Astrocyte of the cerebellum (primary cell): Measurements from ENCODE around the gene UBAC1.

Experiments
- DNase-seq: peaks from one replicate; pipeline ENCODE4 v3.0.0-alpha.2; 2011; ENCODE audit warnings: low read depth
- H3K4me3 ChIP-seq: 2 replicates; pipeline ENCODE4 v1.5.1; 2011; ENCODE audit warnings: mild to moderate bottlenecking, low read depth, low read length, moderate library complexity
- in situ Hi-C: cut with HindIII; loops from 2 replicates; pipeline ENCODE4 v1.10.0; 2017; ENCODE audit warnings: low sequenced_read_pairs
- TF ChIP-seq, protein P1 (sequence below): IDR thresholded peaks from 2 replicates; pipeline ENCODE4 v1.5.1; 2012; ENCODE audit warnings: low read length, low read depth, moderate library complexity, mild to moderate bottlenecking; ENCODE audit errors: missing control alignments

Gene UBAC1

DNA sequence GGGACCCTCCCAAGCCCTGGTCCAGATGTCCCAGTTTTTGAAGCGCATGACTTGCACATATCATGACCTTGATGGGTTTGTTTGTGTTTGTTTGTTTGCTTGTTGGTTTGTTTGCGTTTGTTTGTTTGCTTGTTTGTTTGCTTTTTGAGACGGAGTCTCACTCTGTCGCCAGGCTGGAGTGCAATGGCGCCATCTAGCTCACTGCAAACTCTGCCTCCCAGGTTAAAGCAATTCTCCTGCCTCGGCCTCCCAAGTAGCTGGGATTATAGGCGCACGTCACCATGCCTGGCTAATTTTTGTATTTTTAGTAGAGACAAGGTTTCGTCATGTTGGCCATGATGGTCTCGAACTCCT is 13.0 kb upstream of the UBAC1 start:
- DNase-seq = no peak
- TF ChIP-seq, protein P1, sequence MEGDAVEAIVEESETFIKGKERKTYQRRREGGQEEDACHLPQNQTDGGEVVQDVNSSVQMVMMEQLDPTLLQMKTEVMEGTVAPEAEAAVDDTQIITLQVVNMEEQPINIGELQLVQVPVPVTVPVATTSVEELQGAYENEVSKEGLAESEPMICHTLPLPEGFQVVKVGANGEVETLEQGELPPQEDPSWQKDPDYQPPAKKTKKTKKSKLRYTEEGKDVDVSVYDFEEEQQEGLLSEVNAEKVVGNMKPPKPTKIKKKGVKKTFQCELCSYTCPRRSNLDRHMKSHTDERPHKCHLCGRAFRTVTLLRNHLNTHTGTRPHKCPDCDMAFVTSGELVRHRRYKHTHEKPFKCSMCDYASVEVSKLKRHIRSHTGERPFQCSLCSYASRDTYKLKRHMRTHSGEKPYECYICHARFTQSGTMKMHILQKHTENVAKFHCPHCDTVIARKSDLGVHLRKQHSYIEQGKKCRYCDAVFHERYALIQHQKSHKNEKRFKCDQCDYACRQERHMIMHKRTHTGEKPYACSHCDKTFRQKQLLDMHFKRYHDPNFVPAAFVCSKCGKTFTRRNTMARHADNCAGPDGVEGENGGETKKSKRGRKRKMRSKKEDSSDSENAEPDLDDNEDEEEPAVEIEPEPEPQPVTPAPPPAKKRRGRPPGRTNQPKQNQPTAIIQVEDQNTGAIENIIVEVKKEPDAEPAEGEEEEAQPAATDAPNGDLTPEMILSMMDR = no peak
- in situ Hi-C loops = no loop called here
- H3K4me3 ChIP-seq = no peak overlapping the region

DNA sequence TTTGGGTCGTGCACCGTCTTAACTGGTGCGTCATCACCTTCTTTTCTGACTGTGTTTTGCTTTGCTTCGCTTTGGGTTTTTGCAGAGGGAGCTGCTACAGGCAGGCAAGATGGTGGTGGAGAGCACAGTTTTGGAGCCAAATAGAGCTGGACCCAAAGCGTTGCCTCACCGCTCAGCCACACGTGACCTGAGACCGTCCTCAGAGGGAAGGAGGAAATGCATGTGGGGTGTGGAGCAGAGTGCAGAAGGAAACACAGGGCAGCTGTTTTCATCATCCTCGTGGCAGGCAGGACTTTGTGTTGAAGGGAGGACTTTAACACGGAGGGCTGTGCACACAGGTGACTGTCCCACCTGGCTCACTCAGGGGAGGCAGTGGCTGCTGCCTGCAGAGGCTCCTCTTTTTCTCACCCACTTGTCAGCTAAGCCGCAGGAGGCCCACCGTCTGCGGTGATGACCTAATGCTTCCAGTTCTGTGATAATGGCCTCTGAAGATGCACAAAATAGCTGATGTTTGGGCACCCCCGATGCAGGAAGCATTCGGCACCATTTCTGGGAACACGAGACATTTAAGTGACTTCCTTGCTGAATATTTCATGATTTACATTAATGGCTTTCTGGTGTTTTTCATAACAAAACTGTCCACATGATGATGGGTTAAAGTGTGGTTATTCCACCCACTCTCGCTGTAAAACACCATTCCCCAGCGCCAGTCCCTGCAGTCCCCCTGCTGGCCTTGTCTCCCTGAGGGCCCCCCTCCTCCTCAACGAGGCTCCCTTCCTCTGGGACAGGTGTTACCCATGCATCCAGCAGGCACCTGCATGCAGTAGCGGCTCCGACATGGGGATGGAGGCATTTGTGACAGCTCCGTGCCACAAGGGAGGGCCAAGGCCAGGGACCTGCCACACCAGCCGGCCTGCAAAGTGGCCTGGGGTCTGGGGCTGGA is 12.4 kb upstream of the UBAC1 start:
- TF ChIP-seq, protein P1 = no peak
- no peak overlapping the region for H3K4me3 ChIP-seq
- in situ Hi-C loops = no loop called here
- DNase-seq = no peak

DNA sequence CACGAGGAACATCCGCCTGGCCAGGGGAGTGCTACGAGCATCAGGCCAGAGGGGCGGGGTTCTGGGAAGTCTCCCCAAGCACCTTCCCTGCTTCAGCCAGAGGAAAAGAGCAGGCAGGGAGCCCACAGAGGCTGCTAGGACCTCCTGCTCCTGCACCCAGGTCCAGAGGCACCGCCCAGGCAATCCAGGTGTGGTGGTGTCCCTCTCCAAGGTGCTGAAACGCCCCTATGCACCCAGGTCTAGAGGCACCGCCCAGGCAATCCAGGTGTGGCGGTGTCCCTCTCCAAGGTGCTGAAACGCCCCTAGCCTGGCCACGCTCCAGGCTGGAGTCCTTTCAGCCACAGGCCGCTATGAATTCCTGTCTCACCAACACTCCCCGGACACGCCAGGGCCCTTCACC is 10.7 kb upstream of the UBAC1 start:
- TF ChIP-seq, protein P1 = no peak
- DNase-seq = no peak
- in situ Hi-C loops = no loop called here

DNA sequence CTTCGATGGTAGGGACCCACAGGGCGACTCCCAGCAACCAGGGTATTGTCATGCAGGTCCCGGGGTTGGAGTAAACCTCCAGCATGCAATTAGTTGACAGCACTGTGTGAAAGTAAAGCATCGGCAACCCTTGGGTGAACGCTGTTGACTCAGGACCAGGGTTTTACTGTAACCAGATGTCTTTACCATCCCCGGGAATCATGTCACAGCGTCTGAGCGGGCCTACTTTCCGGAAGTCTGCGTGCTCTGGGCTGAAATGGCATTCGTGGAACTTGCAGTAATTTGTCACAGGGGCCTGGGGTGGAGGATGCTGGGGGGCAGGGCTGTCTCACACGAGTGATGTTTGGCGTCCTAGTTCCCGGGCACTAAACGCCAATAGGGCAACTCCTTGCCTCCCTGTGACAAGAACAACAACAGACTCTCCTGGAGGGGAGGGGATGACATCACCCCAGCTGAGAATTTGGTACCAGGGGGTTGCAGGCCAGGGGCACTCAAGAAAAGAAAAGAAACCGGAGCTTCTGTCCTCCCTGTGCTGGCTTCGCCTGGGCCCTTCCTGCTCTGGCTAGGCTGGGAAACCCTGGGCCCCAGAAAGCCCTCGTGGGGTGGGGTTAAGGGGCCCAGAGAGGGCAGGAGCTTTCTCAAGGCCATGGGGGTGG is 10.1 kb upstream of the UBAC1 start:
- no peak overlapping the region for H3K4me3 ChIP-seq
- TF ChIP-seq, protein P1 = no peak
- in situ Hi-C loops = no loop called here
- DNase-seq = no peak

More for the DNA sequence above, 10.7 kb upstream of the UBAC1 start:
- no peak overlapping the region for H3K4me3 ChIP-seq

DNA sequence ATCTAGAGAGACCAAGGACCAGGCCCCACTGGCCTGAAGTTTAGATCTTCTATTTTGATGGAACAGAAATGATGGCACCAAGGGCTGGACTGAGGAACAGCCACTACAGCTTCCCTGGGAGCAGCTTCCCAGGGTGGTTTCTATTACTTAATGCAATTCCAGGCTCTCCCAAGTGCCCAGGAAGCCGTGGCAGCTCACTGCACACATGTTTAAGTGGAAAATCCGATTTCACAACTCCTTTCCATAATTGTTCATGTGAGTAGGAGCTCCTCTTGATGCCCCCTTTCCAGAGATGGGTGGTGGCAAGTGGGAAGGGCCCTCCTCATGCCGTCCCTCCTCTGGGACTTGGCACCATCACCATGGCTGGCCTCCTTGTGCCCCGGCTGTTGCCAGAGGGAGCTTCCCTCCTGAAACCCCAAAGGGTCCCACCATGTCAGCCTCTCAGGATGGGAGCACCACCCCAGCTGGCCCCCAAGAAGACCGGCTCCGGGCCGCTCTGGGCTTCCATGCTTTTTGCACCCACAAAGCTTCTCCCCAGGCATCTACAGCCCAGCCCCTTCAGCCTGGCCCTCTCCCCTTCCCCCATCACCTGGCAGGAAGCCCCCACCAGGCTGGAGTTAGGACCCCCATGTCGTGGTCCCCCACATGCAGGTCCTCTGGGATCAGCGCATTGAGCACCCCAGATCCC is 9.1 kb upstream of the UBAC1 start:
- in situ Hi-C loops = no loop called here
- DNase-seq = no peak
- H3K4me3 ChIP-seq = no peak overlapping the region
- TF ChIP-seq, protein P1 = no peak

DNA sequence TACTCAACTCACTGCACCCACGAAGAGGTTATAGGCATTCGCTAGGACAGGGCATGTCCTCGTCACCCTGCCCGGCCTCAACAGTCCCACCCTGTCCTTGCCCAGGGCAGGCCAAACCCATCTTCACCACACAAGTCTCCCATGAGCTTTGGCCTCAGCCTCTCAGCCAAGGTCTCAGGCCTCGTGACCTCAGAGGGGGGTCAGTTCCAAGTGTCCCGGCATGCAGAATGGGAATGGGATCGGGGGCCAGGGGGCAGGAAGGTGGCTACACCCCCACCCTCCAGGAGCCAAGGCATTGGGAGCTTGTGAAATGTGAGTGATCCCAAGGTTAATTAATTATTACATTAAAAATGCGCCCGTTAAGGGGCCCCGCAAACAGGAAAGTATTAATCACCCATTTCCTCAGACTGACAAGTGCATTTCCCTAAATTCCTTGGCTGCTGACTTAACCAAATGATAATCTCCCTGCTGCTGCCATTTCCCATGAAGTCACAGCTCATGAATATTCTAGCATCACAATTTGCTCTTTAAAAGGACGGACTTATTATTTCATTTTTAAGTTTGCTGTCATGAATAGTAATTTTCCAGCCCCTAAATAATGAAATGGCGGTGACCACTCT is 8.0 kb upstream of the UBAC1 start:
- H3K4me3 ChIP-seq = no peak overlapping the region
- TF ChIP-seq, protein P1 = no peak
- in situ Hi-C loops = no loop called here
- DNase-seq = no peak
